ENCODE data around the gene UBE4B.
"Not testable (repeated sequence)": the region's sequence is repeated elsewhere in the genome, so short reads cannot be mapped to it uniquely, and the experiment has no call there.

Gene UBE4B

DNA sequence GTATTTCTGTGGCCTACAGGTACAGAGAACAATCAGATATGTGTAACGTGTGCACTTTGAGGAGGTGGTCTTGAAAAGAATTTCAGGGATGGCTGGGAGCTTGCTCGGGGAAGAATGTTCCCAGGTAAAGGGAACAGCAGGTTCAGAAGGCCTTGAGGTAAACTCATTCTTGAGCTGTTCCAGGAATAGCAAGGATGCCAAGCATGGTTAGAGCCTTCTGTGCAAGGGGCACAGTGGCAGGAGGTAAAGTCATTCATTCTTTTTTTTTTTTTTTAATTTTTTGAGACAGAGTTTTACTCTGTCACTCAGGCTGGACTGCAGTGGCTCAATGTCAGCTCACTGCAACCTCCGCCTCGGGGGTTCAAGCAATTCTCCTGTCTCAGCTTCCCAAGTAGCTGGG lies 10.0 kb downstream of the UBE4B start:
- DNase-seq, result no peak

DNA sequence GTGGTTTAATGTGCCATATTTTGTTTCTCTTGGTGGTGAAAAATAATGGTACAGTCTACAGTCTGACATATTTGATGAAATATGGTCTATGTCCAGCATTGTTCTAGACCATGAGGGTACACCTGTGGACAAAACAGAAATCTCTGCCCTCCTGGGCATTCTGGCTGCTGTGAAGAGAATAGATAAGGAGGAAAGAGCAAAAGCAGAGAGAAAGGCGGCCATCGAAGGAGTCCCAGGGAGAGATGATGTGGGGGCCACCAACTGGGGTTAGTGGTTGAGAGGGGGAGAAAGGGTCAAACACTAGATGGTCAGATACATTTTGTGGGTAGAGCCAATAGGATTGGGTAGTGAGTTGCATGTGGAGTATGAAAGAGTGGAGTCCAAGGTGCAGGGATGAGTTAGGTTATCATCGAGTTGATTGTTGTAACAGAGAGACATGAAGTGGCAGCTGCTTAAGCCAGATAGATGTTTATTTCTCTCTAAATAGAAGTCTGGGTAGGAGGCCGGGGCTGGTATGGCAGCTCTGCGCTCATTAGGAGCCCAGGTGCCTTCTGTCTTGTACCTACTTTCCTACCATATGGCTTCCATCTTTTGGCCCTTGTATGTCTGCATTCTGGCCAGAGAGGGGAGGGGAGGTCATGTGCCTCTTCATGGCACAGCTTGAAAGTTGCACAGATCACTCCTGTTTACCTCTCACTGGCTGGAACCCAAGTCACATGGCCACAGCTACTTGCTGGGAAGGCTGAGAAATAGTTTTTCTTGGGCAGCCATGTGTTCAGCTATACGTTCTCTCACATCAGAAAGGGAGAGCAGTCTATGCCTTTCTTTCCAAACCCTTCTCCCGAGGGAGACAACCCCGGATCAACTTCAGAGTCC lies 13.0 kb downstream of the UBE4B start:
- no peak for DNase-seq

DNA sequence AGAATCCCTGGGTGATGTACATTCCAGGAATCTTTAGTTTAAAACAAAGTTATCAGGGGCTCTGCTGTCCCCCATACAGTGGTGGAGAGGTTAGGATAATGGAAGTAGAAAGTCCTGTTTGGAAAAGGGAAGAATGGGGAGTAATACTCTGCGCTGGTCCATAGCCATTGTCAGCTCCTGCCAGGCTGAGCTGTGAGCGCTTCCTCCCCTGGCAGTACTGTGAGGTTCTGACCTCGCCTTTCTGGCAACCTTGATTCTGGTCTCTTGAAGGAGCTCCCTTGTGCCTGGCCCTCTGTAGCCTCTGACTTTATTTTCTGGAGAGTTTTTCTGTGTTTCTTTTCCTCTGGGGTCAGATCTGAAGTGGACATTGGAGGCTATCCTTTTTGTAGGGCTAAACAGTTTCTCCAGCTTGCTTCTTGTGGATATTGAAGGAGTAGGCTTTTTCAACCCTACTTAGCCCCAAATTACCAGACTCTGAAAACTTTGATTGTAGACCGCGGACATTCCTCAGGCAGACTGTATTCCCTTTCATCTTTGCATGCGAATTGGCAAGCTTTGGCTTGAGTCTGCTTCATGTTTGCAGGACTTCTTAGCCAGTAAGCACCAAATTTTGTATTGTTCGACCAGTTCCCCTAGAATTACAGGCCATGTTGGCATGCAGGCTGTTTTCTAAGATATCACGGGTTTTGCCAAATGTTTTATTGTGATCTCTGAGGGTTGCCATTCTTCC lies 13.8 kb downstream of the UBE4B start:
- DNase-seq, result no peak

DNA sequence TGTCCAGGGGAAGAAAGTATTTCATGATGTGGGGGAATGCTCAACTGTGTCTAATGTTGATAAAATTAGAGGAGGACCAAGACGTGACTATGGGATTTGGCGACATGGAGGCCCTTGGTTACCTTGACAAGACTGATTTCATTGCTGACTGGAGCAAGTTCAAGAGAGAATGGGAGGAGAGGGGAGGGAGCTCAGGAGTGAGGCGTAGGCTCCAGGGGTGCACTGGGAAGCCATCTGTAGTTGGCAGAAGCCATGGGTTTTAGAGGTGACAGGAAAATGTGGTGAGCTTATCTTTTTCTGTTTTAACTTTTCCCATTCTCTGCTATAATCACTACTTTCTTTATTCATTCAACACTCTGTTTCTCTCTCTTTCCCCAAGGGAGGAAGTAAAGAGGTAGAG lies 15.8 kb downstream of the UBE4B start:
- no peak for DNase-seq

DNA sequence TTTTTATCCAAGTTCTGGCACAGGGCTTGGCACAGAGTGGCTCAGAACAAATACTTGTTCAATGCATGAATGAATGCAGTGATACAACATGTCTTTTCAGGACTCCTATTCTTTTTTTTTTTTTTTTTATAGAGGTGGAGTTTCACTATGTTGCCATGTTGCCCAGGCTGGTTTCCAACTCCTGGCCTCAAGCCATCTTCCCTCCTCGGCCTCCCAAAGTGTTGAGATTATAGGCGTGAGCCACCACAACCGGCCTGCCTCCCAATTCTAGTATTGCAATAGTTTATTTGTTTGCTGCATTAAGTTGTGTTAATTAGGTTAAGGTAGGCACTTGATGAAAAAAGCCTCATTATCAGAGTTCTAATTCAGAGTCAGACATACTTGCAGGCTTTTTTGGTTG lies 17.9 kb downstream of the UBE4B start:
- no peak for DNase-seq

DNA sequence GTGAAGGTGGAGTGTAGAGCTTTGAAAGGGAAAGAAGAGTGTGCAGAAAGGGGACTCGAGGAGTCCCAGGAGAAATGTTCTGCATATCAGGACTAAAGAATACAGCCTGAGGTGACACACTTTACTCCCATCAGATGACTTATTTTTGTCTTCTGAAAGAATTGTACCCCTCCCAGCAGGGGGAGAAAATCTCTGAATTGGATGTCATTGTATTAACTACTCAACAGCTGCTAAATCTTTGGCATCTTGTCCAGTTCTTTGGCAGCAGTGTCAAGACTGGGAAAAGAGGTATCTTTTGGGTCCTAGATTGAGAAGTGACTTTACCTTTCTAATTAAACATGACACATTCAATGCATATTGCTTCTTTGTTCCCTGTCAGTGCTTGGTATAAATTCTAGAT lies 18.9 kb downstream of the UBE4B start:
- no peak for DNase-seq

DNA sequence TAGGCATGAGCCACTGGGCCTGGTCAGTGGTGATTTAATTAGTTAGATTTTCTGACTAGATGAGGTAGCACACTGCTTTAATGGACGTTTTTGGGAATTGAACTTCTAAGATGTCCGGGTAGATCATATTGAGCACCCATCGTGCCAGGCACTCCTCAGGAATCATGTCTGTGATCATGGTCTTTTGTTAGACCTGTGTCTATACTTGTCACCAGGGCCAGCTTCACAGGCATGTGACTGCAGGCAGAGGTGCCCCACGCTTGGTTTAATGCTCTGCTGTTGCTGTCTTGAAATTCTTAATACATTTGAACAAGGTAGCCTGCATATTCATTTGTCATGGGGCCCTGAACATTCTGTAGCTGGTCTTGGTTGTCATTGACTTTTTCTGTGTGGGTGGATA lies 19.6 kb downstream of the UBE4B start:
- DNase-seq, result no peak

DNA sequence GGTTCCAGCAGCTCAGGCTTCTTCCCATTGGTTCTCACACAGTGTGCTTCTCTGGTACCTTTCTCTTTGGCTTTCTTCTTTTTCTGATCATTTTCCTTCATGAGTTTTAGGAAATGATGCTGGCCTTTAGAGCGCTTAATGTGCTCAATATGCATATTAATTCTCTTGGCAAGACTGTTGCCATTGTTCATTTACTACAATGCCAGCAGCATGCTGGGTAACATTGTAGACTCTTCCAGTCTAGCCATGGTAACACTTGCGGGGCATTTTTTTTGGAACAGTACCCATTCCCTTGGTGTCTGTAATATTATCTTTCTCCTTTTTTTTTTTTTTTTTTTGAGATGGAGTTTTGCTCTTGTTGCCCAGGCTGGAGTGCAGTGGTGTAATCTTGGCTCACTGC lies 21.7 kb downstream of the UBE4B start:
- DNase-seq, result no peak

DNA sequence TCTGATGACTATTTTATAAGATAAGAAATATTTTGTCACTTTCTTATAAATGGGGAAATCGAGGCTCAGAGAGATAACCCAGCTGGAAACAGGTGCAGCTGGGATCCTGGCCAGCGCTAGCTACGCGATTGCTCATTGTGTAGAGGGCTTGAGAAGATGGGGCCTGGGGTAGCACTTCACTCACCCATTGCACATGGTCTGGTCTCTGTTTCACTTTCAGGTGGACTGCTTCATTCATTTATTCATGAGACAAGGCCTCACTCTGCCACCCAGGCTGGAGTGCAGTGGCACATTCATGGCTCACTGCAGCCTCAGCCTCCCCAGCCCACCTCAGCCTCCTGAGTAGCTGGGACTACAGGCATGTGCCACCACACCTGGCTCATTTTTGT lies 23.8 kb downstream of the UBE4B start:
- DNase-seq, result no peak

DNA sequence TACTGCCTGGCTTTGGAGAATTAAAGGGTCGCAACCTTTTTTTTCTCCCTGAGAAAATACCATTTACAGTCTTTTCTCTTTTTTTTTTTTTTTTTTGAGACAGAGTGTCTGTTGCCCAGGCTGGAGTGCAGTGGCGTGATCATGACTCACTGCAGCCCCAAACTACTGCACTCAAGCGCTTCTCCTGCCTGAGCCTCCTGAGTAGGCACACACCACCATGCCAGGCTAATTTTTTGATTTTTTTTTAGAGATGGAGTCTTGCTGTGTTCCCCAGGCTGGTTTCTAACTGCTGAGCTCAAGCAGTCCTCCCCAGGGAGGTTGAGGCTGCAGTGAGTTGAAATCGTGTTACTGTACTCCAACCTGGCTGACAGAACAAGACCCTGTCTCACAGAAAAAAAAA lies 24.6 kb downstream of the UBE4B start:
- peak; percentile 52 for DNase-seq

DNA sequence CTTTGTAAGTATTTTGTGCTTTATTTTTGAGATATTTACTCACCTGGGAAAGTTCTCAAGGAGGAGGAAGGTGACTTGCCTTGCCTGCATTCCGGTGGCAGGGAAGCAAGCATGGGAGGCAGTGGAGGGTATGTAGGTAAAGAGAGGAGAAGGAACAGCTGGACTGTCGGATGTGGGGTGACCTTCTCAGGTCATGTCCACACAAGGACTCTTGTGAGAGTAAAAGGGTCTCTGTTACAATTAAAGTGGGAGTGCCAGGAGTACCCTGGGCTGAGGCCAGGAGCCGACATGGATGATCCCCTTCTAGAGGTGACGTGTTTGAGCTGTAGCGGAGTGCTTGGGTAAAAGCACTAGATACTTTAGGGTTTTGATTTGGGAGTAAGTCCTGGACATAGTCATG lies 25.0 kb downstream of the UBE4B start:
- DNase-seq, result no peak

DNA sequence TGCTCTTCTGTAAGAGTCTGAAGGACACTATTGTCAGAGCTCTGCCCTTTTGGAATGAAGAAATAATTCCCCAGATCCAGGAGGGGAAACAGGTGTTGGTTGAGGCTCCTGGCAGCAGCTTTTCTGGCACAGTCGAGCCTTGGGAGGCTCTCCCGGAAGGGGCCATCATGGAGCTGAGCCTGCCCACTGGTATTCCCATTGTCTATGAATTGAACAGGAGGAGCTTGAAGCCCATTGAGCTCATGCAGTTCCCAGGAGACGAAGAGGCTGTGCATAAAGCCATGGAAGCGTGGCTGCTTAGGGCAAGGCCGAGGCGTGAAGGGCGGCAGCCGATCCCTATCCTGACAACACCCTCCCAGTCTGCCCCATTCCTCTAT lies 26.6 kb downstream of the UBE4B start:
- no peak for DNase-seq

DNA sequence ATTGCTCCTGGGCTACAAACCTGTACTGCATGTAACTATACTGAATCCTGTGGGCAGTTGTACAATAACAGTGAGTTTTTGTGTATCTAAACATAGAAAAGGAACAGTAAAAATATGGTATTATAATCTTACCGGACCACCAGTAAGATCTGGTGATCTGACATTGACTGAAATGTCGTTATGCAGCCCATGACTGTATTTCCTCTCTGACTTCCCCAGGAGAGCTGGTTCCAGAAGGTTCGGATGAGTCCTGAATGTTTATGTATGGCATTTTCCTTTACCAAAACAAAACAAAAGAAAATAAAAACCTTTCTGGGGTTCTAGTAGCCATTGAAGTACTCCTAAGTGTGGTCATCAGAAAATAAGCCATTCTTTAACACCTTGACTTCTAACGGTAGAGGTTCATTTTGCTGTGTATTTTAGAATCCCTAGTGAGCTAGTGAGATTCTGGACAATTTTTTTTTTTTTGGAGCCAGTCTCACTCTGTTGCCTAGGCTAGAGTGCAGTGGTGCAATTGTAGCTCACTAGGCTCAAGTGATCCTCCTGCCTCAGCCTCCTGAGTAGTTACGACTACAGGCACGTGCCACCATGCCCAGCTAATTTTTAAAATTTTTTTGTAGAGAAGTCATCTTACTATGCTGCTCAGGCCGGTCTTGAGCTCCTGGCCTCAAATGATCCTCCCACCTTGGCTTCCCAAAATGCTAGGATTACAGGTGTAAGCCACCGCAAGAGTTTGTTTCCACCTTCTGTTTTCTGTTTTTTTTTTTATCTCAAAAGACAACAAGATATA lies 27.7 kb downstream of the UBE4B start:
- no peak for DNase-seq

DNA sequence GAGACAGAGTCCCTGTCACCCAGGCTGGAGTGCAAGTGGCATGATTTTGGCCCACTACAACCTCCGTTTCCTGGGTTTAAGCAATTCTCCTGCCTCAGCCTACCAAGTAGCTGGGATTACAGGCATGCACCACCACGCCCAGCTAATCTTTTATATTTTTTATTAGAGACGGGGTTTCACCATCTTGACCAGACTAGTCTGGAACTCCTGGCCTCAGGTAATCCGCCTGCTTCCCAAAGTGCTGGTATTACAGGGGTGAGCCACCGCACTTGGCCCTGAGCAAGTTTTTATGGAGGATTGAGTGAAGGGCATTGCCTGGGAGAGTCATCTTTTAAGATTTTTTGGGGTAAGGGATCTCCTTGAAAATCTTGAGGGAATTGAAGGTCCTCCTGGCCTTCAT lies 28.5 kb downstream of the UBE4B start:
- no peak for DNase-seq

DNA sequence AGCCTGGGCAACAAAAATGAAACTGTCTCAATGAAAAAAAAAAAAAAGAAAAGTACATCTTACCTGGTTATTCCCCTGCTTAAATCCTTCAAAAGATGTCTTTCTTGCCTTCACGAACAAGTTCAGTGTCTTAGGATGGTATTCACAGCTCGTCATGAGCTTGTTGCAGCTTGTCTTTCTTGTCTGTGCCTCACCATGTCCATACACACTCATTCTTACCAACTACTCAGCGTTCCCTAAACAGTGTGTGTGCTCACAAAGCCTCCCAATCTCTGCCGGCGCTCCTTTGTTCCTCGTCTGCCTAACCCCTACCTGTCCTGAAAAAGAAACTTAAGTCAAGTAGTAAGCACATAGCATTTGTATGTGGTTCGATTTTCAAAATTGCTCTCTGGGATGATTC lies 31.1 kb downstream of the UBE4B start:
- no peak for DNase-seq

DNA sequence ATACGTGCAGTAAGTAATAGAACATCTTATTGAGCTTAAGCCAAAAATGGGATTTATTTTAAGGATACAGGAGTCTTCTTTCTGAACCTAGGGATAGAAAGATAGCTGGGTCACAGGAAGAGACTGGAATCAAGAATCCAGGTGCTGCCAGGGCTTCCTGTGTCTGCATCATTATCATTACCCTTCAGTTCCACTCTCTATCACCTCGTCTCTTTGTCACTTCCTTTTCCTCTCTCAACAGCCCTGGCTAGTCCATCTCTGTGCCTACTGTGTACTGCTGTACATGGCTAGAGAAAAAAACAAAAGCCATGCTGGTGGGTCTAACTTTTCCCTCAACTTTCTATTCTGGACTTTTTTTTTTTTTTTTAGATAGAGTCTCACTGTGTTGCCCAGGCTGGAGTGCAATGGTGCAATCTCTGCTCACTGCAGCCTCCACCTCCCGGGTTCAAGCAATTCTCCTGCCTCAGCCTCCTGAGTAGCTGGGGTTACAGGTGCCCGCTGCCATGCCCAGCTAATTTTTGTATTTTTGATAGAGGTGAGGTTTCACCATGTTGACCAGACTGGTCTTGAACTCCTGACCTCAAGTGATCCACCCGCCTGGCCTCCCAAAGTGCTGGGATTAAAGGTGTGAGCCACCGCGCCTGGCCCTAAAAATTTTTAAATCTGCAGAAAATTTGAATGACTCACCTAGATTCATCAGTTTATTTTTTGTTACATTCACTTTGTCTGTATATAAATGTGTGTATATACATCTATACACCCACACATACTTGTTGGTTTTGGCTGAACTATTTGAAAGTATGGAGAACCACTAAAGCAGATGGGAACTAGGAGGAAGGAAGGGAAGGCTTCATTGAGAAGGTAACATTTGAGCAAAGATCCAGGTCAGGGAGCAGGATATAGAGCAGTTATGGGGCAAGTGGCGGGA lies 31.9 kb downstream of the UBE4B start:
- DNase-seq, result no peak

DNA sequence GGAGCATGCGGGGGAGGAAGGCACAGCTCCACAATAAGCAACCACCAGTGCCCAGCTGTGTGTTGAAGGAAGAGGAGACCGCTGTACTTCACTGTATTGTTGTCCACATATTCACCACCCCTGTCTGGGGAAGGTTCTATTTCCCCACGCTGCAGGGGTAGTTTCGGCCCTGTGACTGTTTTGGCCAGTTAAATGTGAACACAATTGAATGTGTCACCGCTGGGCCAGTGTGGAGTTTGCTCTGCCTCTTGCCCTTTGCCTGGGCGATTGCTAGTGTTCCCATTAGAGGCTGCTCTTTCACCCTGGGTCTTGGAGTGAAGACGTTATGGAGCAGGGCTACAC lies 32.6 kb downstream of the UBE4B start:
- DNase-seq, result no peak

DNA sequence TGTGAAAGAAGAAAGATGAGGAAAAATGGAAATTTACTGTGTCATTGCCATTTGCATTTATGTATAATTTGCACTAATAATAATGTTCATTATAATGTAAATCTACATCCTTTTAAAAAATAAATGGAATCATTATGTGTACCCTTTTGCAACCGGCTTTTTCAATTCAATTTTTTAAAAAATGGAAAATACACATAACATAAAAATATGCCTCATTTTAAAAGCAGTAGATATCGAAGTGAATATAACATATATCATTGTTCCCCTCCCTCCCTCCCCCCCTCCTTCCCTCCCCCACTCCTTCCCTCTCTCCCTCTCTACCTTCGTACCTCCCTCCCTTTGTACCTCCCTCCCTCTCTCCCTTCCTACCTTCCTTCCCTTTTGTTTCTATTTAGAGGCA lies 33.0 kb downstream of the UBE4B start:
- no peak for DNase-seq

DNA sequence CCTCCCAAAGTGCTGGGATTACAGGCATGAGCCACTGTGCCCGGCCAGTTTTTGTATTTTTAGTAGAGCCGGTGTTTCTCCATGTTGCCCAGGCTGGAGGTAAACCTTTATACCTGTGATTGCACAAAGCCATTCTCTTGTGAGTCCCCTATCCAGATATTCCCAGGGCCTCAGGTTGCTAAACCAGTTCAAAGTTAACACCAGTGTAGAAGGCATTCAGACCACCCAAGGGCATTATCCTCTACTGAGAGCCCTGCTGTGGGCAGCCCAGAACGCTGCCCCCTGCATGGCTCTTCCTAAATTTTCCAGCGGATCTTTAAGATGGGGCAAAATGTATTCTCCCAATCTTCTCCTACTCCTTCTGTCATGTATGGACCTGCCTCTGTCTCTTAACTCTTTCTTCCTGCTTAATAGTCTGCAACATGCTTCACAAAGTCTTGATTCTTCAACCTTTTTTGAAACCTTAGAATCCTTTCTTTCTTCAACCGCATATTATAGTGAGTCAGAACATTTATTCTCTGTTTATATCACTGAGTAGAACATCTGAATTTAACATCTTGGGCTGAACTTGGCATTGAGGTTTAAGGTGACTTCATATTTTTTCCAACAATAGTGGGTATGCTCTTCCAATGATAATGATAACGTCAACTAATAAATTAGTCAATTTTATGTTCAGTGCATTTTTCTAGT lies 36.0 kb downstream of the UBE4B start:
- no peak for DNase-seq

DNA sequence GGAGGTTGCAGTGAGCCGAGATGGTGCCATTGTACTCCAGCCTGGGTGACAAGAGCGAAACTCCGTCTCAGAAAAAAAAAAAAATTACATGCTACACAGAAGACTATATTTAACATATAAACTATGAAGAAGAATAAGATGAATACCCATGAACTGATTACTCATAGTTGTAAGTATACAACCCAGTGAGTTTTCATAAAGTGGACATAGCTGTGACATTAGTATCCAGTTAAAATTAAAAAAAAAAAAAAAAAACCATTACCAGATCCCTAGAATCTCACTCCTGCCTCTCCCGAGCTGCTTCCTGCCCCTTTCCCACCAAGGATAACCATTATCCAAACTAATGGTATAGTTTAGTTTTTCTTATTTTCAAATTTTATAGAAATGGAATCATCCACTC lies 37.4 kb downstream of the UBE4B start:
- peak; percentile 51 for DNase-seq

DNA sequence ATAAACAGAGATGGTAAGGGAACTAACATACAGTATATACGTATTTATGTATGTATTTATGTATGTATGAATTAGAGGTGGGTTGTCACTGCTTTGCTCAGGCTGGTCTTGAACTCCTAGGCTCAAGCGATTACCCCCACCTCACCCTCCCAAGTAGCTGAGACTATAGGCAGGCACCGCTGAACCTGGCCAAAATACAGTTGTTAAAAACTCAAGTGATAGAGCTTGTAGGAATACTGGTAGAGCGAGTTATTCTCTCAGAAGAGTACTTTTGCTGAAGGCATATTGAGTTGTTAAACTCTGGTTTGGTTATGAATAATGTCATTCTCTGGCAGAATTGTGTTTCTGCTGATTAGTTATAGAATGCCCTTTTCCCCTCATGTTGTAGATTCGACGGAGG lies 38.9 kb downstream of the UBE4B start:
- no peak for DNase-seq

DNA sequence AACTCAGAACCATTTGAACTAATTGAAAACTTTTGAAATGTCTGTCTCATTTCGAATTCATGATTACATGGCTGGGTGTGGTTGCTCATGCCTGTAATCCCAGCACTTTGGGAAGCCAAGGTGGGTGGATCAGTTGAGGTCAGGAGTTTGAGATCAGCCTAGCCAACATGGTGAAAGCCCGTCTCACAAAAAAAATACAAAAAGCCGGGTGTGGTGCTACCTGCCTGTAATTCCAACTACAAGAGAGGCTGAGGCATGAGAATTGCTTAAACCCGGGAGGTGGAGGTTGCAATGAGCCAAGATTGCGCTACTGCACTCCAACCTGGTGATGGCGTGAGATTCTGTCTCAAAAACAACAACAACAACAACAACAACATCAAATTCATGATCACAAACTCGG lies 40.6 kb downstream of the UBE4B start:
- not testable (repeated sequence) for DNase-seq

Measured in fibroblast of skin of right biceps (primary cell).